Panc1 (cell line): Measurements from ENCODE around the gene BTBD8. TPM values are rescaled to one million over a fixed set of nuclear protein-coding genes. Genes with fewer than 3 reads are reported as not detected.

Source experiments
- ATAC-seq: fragments of 200-7000 bp; cut with Tn5 transposase; 2 replicates; pipeline ENCODE4 v1.9.1; 2020; ENCODE audit warnings: mild to moderate bottlenecking, moderate library complexity
- BruUV-seq: library from RNA; stranded (reverse); fragments of 400-500 nt; replicated peaks from 2 replicates; lab custom pipeline; 2021; lab: Mats Ljungman, UMichigan
- CTCF ChIA-PET: fragments of 300-600 bp; sonication (Branson Sonifier 250); formaldehyde crosslinking; loops from one replicate; lab custom pipeline; 2022; ENCODE audit warnings: antibody characterized with exemption; lab: Charles Lee
- POLR2A ChIA-PET: fragments of 300-600 bp; sonication (Branson Sonifier 250); formaldehyde crosslinking; loops from one replicate; lab custom pipeline; 2022; ENCODE audit warnings: antibody characterized with exemption; lab: Charles Lee
- DNase-seq: peaks from one replicate; pipeline ENCODE4 v3.0.0-alpha.2; 2010; ENCODE audit warnings: low read depth, low spot score
- H3K27ac ChIP-seq: 2 replicates; pipeline ENCODE4 v1.5.1; 2011; ENCODE audit warnings: mild to moderate bottlenecking, low read length, inconsistent platforms
- H3K27me3 ChIP-seq: fragments of 200-500 bp; sonication (Bioruptor generic); 2 replicates; pipeline ENCODE4 v1.6.0; 2014; ENCODE audit warnings: low read length, inconsistent platforms; ENCODE audit not compliant: control insufficient read depth, insufficient read depth
- H3K36me3 ChIP-seq: fragments of 200-500 bp; sonication (Bioruptor generic); 2 replicates; pipeline ENCODE4 v1.5.1; 2014; ENCODE audit warnings: inconsistent platforms, mild to moderate bottlenecking, low read length, moderate library complexity; ENCODE audit not compliant: control insufficient read depth, insufficient read depth
- H3K4me1 ChIP-seq: 2 replicates; pipeline ENCODE4 v1.5.1; 2011; ENCODE audit warnings: inconsistent platforms, mild to moderate bottlenecking, low read length, moderate library complexity; ENCODE audit not compliant: control insufficient read depth, insufficient read depth
- H3K4me3 ChIP-seq, 2 experiments: 2 replicates each; pipeline ENCODE4 v1.5.1; 2011 to 2012; ENCODE audit warnings: low read depth in 2 of 2, low read length in 2 of 2, mild to moderate bottlenecking in 2 of 2, inconsistent platforms in 1 of 2, moderate library complexity in 1 of 2
- H3K9me3 ChIP-seq: fragments of 200-500 bp; sonication (Bioruptor generic); 2 replicates; pipeline ENCODE4 v1.5.1; 2014; ENCODE audit warnings: low read depth, mild to moderate bottlenecking, inconsistent platforms, low read length, moderate library complexity; ENCODE audit not compliant: control insufficient read depth, insufficient read depth
- CTCF ChIP-seq: fragments of 450-650 bp; IDR thresholded peaks from 2 replicates; pipeline ENCODE4 v1.5.1; 2017; ENCODE audit warnings: mild to moderate bottlenecking
- POLR2AphosphoS5 ChIP-seq: IDR thresholded peaks from 2 replicates; pipeline ENCODE4 v1.6.1; 2012; ENCODE audit warnings: mild to moderate bottlenecking, low read depth, low read length, moderate library complexity
- SIN3A ChIP-seq: IDR thresholded peaks from 2 replicates; pipeline ENCODE4 v1.6.1; 2012; ENCODE audit warnings: low read depth, mild to moderate bottlenecking, low read length, moderate library complexity, borderline replicate concordance; ENCODE audit not compliant: insufficient read depth
- TCF7L2 ChIP-seq: IDR thresholded peaks from 2 replicates; pipeline ENCODE4 v1.6.1; 2011; ENCODE audit warnings: mild to moderate bottlenecking, low read depth, low read length, inconsistent platforms
- in situ Hi-C: cut with HindIII; loops from 2 replicates; pipeline ENCODE4 v1.10.0; 2016; ENCODE audit warnings: low sequenced_read_pairs, low pct_unique_long_range_greater_than_20kb
- intact Hi-C: fragments of 100-400 bp; cut with micrococcal nuclease; formaldehyde crosslinking; loops from one replicate; pipeline ENCODE4 v1.10.0; 2022; ENCODE audit not compliant: unreplicated experiment
- total RNA-seq: library from RNA; stranded (reverse); gene quantifications from one replicate; pipeline ENCODE4 v1.2.1, GENCODE V29; 2021; ENCODE audit not compliant: unreplicated experiment
- TF ChIP-seq, protein P1 (sequence below), 2 experiments: IDR thresholded peaks; 2 replicates each; pipeline ENCODE4 v1.6.1; 2011 to 2012; ENCODE audit warnings: low read depth in 2 of 2, control low read depth in 1 of 2, low read length in 1 of 2, mild to moderate bottlenecking in 1 of 2, moderate library complexity in 1 of 2; ENCODE audit not compliant: insufficient read depth in 1 of 2

The BTBD8 gene
- total RNA-seq, 1 experiment from 2014 or later, result 0.69 TPM

- no TSS peak for BruUV-seq
- in situ Hi-C loops, result no loop called here
- DNase-seq (no peak), ATAC-seq (no peak)
- ChIA-PET POLR2A (no interaction called here), CTCF (no interaction called here)
- Histone ChIP-seq H3K4me3 (no peak overlapping the region), H3K4me1 (no peaks in the 10 kb centered on the region), H3K27ac (no peak overlapping the region), H3K9me3 (no peaks in the 10 kb centered on the region), H3K36me3 (no peaks in the 10 kb centered on the region), H3K27me3 (no peaks in the 10 kb centered on the region)
- TF ChIP-seq TCF7L2 (no peak), SIN3A (no peak), POLR2AphosphoS5 (no peak), CTCF (no peak)
- TF ChIP-seq, protein P1, sequence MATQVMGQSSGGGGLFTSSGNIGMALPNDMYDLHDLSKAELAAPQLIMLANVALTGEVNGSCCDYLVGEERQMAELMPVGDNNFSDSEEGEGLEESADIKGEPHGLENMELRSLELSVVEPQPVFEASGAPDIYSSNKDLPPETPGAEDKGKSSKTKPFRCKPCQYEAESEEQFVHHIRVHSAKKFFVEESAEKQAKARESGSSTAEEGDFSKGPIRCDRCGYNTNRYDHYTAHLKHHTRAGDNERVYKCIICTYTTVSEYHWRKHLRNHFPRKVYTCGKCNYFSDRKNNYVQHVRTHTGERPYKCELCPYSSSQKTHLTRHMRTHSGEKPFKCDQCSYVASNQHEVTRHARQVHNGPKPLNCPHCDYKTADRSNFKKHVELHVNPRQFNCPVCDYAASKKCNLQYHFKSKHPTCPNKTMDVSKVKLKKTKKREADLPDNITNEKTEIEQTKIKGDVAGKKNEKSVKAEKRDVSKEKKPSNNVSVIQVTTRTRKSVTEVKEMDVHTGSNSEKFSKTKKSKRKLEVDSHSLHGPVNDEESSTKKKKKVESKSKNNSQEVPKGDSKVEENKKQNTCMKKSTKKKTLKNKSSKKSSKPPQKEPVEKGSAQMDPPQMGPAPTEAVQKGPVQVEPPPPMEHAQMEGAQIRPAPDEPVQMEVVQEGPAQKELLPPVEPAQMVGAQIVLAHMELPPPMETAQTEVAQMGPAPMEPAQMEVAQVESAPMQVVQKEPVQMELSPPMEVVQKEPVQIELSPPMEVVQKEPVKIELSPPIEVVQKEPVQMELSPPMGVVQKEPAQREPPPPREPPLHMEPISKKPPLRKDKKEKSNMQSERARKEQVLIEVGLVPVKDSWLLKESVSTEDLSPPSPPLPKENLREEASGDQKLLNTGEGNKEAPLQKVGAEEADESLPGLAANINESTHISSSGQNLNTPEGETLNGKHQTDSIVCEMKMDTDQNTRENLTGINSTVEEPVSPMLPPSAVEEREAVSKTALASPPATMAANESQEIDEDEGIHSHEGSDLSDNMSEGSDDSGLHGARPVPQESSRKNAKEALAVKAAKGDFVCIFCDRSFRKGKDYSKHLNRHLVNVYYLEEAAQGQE (IDR thresholded peaks at IDR 0.05; ENCODE audit: insufficient read depth in 1 of 2, low read depth in 2 of 2, low read length in 1 of 2), result no peak
- intact Hi-C loops, result no loop called here
These were observed 123.0 kb downstream of the BTBD8 start for GRCh38 chr1:92203105-92203504.

DNA sequence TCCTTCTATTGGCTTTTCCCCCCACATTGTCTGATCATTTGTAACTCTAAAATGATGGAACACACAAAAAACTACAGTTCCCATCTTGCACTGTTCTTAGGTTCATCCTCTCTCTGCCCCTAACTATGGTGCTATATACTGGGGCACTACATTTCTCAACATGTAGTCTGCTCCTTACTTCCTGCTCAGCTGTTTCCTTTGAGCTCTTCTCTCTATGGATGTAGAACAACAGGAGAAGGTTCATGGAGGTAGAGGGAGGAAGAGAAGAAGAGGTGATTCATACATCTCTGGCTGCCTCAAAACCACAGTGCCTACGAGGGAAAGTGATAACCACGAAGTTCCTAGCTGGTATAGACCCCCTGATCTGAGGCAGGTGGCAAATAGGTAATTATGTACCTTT, 130.6 kb downstream of the BTBD8 start:
- intact Hi-C loops, result no loop called here
- Histone ChIP-seq H3K27me3 (no peaks in the 10 kb centered on the region), H3K9me3 (no peaks in the 10 kb centered on the region), H3K36me3 (no peaks in the 10 kb centered on the region), H3K4me1 (no peaks in the 10 kb centered on the region), H3K27ac (no peak overlapping the region), H3K4me3 (no peak overlapping the region)
- ChIA-PET POLR2A (no interaction called here), CTCF (no interaction called here)
- ATAC-seq (no peak), DNase-seq (no peak)
- no TSS peak for BruUV-seq
- TF ChIP-seq, protein P1 (IDR thresholded peaks at IDR 0.05; ENCODE audit: insufficient read depth in 1 of 2, low read depth in 2 of 2, low read length in 1 of 2), result no peak
- no peak for TF ChIP-seq SIN3A
- TF ChIP-seq POLR2AphosphoS5, result no peak
- TF ChIP-seq CTCF, result no peak
- no peak for TF ChIP-seq TCF7L2
- in situ Hi-C loops, result no loop called here
